Subcutaneous abdominal adipose tissue (tissue), 5 donors: ENCODE results near the gene ZNF444.
"Not testable (repeated sequence)": the region's sequence is repeated elsewhere in the genome, so short reads cannot be mapped to it uniquely, and the experiment has no call there.

ENCODE experiments used
- H3K27ac ChIP-seq: one replicate; pipeline ENCODE4 v1.7.0; 2013; ENCODE audit warnings: low read depth, mild to moderate bottlenecking, inconsistent platforms, low read length, moderate library complexity
- H3K27me3 ChIP-seq, 5 donors: one replicate each; pipeline ENCODE4 v1.7.0; 2013; ENCODE audit warnings: low read length in 5 of 5, inconsistent platforms in 1 of 5; ENCODE audit not compliant: control insufficient read depth in 5 of 5, insufficient read depth in 4 of 5
- H3K36me3 ChIP-seq, 5 donors: one replicate each; pipeline ENCODE4 v1.7.0; 2013; ENCODE audit warnings: low read length in 5 of 5; ENCODE audit not compliant: control insufficient read depth in 5 of 5, insufficient read depth in 5 of 5
- H3K4me1 ChIP-seq, 5 donors: one replicate each; pipeline ENCODE4 v1.7.0; 2013; ENCODE audit warnings: low read length in 5 of 5, mild to moderate bottlenecking in 3 of 5, moderate library complexity in 1 of 5; ENCODE audit not compliant: control insufficient read depth in 5 of 5, insufficient read depth in 5 of 5
- H3K4me3 ChIP-seq, 5 donors: one replicate each; pipeline ENCODE4 v1.7.0; 2013; ENCODE audit warnings: low read length in 5 of 5, low read depth in 1 of 5
- H3K9ac ChIP-seq, 5 donors: one replicate each; pipeline ENCODE4 v1.7.0; 2013; ENCODE audit warnings: low read length in 5 of 5, mild to moderate bottlenecking in 4 of 5, moderate library complexity in 3 of 5
- H3K9me3 ChIP-seq, 5 donors: one replicate each; pipeline ENCODE4 v1.7.0; 2013; ENCODE audit warnings: low read length in 5 of 5; ENCODE audit not compliant: control insufficient read depth in 5 of 5
- donor health status: healthy.
- donor health status: healthy.
- donor health status: healthy.
- donor health status: healthy.
- donor health status: healthy.

The ZNF444 gene

GRCh38 chr19:56142087-56142787 lies 1.1 kb downstream of the ZNF444 start:
- Histone ChIP-seq H3K36me3 (peaks cover 0 to 8% (median 6%) of the 10 kb centered on the region in 5 donors), H3K4me1 (peaks cover 3 to 33% (median 18%) of the 10 kb centered on the region in 5 donors), H3K9ac (peak overlapping the region in 1 of 5 donors; percentile 66), H3K4me3 (peak overlapping the region in 4 of 5 donors; percentile 48 to 76 (median 68)), H3K27ac (peak overlapping the region; percentile 9), H3K9me3 (no peaks in the 10 kb centered on the region), H3K27me3 (no peaks in the 10 kb centered on the region)

GRCh38 chr19:56142897-56143434 lies 1.9 kb downstream of the ZNF444 start:
- Histone ChIP-seq H3K27me3 (no peaks in the 10 kb centered on the region), H3K9ac (no peak overlapping the region), H3K9me3 (no peaks in the 10 kb centered on the region), H3K27ac (no peak overlapping the region), H3K4me3 (no peak overlapping the region), H3K4me1 (peaks cover 3 to 29% (median 18%) of the 10 kb centered on the region in 5 donors), H3K36me3 (peaks cover 0 to 15% (median 13%) of the 10 kb centered on the region in 5 donors)

- Histone ChIP-seq H3K4me1 (peaks cover 3 to 24% (median 18%) of the 10 kb centered on the region in 5 donors), H3K4me3 (no peak overlapping the region), H3K36me3 (peaks cover 0 to 25% (median 21%) of the 10 kb centered on the region in 5 donors), H3K27me3 (no peaks in the 10 kb centered on the region), H3K27ac (no peak overlapping the region), H3K9ac (no peak overlapping the region), H3K9me3 (no peaks in the 10 kb centered on the region)
These were observed 3.3 kb downstream of the ZNF444 start for GRCh38 chr19:56144376-56144775.

GRCh38 chr19:56144831-56145230 lies 3.7 kb downstream of the ZNF444 start:
- peaks cover 3 to 22% (median 17%) of the 10 kb centered on the region in 5 donors for H3K4me1 ChIP-seq
- peaks cover 0 to 27% (median 21%) of the 10 kb centered on the region in 5 donors for H3K36me3 ChIP-seq
- no peak overlapping the region for H3K4me3 ChIP-seq
- H3K9ac ChIP-seq, result no peak overlapping the region
- H3K27ac ChIP-seq, result no peak overlapping the region
- no peaks in the 10 kb centered on the region for H3K27me3 ChIP-seq
- H3K9me3 ChIP-seq, result no peaks in the 10 kb centered on the region

- H3K9ac ChIP-seq, result no peak overlapping the region
- no peaks in the 10 kb centered on the region for H3K9me3 ChIP-seq
- H3K27ac ChIP-seq, result no peak overlapping the region
- no peaks in the 10 kb centered on the region for H3K27me3 ChIP-seq
- peaks cover 3 to 16% (median 12%) of the 10 kb centered on the region in 5 donors for H3K4me1 ChIP-seq
- H3K36me3 ChIP-seq, result peaks cover 0 to 31% (median 21%) of the 10 kb centered on the region in 5 donors
- H3K4me3 ChIP-seq, result no peak overlapping the region
These were observed 4.6 kb downstream of the ZNF444 start for GRCh38 chr19:56145698-56146097.

- no peak overlapping the region for H3K27ac ChIP-seq
- no peaks in the 10 kb centered on the region for H3K27me3 ChIP-seq
- peaks cover 0 to 12% (median 8%) of the 10 kb centered on the region in 5 donors for H3K4me1 ChIP-seq
- H3K9ac ChIP-seq, result no peak overlapping the region
- H3K9me3 ChIP-seq, result no peaks in the 10 kb centered on the region
- peaks cover 0 to 31% (median 21%) of the 10 kb centered on the region in 5 donors for H3K36me3 ChIP-seq
- H3K4me3 ChIP-seq, result no peak overlapping the region
These were observed 5.8 kb downstream of the ZNF444 start for GRCh38 chr19:56146904-56147303.

GRCh38 chr19:56147307-56147706 lies 6.2 kb downstream of the ZNF444 start:
- Histone ChIP-seq H3K36me3 (peaks cover 0 to 31% (median 21%) of the 10 kb centered on the region in 5 donors), H3K4me3 (no peak overlapping the region), H3K9me3 (no peaks in the 10 kb centered on the region), H3K9ac (no peak overlapping the region), H3K4me1 (peaks cover 0 to 9% (median 7%) of the 10 kb centered on the region in 5 donors), H3K27me3 (no peaks in the 10 kb centered on the region), H3K27ac (no peak overlapping the region)

GRCh38 chr19:56148096-56148495 lies 7.0 kb downstream of the ZNF444 start:
- H3K36me3 ChIP-seq, result peaks cover 0 to 31% (median 21%) of the 10 kb centered on the region in 5 donors
- no peak overlapping the region for H3K27ac ChIP-seq
- H3K4me1 ChIP-seq, result peaks cover 0 to 4% (median 3%) of the 10 kb centered on the region in 5 donors
- no peak overlapping the region for H3K9ac ChIP-seq
- no peaks in the 10 kb centered on the region for H3K27me3 ChIP-seq
- no peaks in the 10 kb centered on the region for H3K9me3 ChIP-seq
- H3K4me3 ChIP-seq, result no peak overlapping the region

- H3K4me3 ChIP-seq, H3K9me3 ChIP-seq, H3K4me1 ChIP-seq, H3K27ac ChIP-seq, H3K9ac ChIP-seq, H3K27me3 ChIP-seq: not testable (repeated sequence)
- peaks cover 0 to 31% (median 25%) of the 10 kb centered on the region in 5 donors for H3K36me3 ChIP-seq
These were observed 8.0 kb downstream of the ZNF444 start for GRCh38 chr19:56148955-56149655.

- no peak overlapping the region for H3K4me3 ChIP-seq
- no peak overlapping the region for H3K27ac ChIP-seq
- H3K36me3 ChIP-seq, result peaks cover 0 to 31% (median 28%) of the 10 kb centered on the region in 5 donors
- H3K9me3 ChIP-seq, result no peaks in the 10 kb centered on the region
- peaks cover 0 to 2% (median 0%) of the 10 kb centered on the region in 5 donors for H3K4me1 ChIP-seq
- no peaks in the 10 kb centered on the region for H3K27me3 ChIP-seq
- H3K9ac ChIP-seq, result no peak overlapping the region
These were observed 8.6 kb downstream of the ZNF444 start for GRCh38 chr19:56149656-56150038.
